ENCODE measurements around the gene ZNF658.
"Not testable (repeated sequence)": the region's sequence is repeated elsewhere in the genome, so short reads cannot be mapped to it uniquely, and the experiment has no call there.

DNA sequence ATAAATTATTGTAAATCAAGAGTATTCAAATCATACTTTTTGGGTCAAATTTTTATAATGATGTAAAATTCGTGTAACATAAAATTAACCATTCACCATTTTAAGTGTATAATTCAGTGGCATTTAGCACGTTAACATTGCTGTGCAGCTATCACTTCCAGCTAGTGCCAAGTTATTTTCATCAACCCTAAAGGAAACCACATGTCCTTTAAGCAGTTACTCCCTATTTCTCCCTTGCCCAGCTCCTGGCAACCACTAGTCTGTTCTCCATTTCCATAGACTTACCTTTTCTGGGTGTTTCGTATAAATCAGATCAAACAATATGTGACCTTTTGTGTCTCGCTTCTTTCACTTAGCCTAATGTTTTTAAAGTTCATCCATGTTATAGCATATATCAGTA is 38.8 kb upstream of the ZNF658 start:
- TF ChIP-seq, protein P1, sequence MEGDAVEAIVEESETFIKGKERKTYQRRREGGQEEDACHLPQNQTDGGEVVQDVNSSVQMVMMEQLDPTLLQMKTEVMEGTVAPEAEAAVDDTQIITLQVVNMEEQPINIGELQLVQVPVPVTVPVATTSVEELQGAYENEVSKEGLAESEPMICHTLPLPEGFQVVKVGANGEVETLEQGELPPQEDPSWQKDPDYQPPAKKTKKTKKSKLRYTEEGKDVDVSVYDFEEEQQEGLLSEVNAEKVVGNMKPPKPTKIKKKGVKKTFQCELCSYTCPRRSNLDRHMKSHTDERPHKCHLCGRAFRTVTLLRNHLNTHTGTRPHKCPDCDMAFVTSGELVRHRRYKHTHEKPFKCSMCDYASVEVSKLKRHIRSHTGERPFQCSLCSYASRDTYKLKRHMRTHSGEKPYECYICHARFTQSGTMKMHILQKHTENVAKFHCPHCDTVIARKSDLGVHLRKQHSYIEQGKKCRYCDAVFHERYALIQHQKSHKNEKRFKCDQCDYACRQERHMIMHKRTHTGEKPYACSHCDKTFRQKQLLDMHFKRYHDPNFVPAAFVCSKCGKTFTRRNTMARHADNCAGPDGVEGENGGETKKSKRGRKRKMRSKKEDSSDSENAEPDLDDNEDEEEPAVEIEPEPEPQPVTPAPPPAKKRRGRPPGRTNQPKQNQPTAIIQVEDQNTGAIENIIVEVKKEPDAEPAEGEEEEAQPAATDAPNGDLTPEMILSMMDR (IDR thresholded peaks at IDR 0.05) = not testable (repeated sequence)
- not testable (repeated sequence) for TF ChIP-seq POLR2A (IDR thresholded peaks at IDR 0.05)

Measured in esophagus squamous epithelium (tissue), 4 donors.